Activated T-helper 1 cell treated with Interleukin-2 at 50 U/mL for 16 hours (primary cell): ENCODE measurements around the gene RIPPLY2.
"Not testable (repeated sequence)": the region's sequence is repeated elsewhere in the genome, so short reads cannot be mapped to it uniquely, and the experiment has no call there.

Source experiments
- DNase-seq: peaks from one replicate; pipeline ENCODE4 v3.0.0-alpha.2; 2020; ENCODE audit warnings: low read depth

Gene RIPPLY2

DNA sequence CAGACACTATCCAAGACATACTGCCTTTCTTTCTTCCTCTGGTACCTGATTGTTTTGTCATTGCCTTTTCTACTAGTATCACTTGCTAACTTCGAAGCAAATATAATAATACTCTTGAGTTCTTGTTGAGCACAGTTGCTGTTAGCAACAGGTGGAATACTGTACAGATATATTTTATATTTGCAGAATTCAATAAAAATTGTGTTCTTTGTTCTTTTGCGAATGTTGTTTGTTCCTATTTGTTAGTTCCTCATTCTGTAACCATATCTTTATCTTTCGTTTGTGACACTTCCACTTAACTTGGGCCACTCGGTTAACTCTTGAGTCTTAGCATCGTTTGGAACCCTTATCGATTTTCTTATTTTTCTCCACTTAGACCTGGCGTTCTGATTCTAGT lies 7.2 kb downstream of the RIPPLY2 start:
- no peak for DNase-seq

DNA sequence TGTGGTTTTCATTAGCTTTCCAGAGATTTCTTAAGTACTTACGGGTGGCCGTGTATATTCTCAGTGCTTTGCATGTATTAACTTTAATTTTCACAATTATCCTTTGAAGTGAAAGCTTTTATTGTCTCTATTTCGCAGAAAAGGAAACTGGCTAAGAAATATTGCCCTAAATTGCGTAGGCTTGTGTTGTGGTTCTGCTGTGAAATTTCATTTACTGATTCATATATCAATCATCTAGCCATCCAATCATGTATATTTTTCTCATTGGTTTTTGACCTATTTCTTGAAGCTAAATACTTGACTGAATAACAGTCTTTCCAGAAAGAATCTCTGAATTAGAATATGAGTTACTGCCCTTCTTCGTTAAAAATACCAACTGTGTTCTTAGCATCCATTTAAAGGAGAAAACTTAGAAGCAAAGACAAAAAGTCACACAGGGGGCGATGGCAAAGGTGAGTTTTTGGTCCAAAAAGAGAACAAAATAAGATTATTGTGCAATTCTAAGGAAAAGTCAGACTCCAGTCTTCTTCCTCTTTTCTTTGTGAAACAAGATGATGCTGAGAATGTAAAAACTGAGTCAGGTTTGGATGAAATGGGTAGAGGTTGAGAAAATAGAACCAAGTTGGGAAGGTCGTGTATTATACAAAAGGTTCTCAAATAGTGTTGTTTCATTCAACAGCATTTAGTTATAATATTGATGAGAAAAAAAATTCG lies 7.8 kb downstream of the RIPPLY2 start:
- no peak for DNase-seq

DNA sequence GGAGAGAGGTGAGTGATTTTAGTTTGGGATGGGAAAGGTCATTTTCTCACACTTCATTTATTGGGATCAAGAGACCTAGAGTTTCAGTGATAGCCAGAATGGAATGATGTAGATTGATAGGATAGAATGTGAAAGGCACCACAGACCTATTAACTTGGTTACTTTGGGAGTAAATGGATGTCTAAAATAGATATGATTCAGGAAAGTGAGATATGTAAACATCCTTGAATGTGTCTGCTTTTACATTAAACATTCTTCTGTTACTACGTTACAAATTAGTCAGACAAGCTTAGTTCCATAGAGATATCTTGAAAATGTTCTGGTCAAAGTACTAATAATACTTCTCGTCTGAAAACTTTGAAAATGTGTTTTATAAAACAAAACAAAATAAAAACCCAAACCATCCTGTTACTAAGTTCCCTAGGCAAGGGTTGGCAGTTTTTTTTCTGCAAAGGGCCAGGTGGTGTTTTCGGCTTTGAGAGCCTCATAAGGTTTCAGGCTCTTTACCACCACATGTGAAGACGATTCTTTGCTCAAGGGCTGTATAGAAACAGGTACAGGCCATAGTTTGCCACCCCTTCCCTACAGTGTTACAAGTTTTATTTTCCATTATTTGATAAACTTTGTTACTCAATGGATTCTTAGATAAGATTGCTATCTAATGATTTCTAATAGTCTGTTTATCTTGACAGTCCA lies 9.8 kb downstream of the RIPPLY2 start:
- no peak for DNase-seq

GRCh38 chr6:83867043-83867442 lies 13.9 kb downstream of the RIPPLY2 start:
- no peak for DNase-seq

DNA sequence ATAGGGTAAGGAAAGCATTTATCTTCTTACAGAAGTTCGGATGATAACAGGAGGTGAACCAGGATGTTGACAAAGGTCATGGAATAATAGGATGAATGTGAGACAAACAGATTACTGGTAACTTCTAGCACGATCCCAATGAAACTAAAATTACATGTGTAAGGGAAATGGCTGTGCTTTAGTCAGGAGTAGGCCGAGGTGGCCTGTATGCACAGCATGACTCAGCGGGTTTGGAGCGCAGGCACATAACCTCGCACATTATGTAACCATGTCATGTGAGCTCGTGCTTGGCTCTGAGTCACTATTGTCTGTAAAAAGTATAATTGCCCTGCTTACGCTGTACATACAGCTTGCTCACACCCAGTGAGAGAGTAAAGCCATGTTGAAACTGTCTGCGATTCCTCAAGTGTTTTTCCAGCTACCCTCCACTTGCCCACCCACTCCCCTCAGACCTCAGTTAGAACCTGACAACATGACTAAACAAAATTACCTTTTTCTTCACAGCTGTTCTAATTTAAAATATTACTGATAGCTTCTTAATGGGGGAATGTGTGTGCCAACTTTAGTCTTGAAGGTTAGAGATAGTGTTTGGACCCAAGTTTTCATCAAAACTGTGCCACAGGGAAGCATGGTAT lies 14.5 kb downstream of the RIPPLY2 start:
- no peak for DNase-seq

DNA sequence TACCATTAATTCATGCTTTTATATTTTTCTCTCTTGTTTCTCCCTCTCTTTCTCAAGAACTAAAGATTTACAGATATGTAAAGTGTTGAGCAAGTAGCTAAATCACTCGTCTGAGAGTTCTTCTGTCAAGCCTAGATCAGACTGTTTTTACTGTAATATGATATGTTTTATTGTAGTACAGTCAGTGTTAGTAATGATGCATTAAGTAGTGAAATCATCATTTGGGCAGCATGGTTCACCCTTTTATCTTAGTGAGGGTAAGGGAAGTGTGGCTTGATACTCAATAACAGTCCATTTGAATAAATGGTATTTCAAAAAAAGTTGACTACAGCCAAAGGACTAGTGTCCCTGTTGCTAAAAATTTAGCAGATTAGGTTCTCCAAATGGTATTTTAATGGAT lies 15.5 kb downstream of the RIPPLY2 start:
- DNase-seq, result no peak

DNA sequence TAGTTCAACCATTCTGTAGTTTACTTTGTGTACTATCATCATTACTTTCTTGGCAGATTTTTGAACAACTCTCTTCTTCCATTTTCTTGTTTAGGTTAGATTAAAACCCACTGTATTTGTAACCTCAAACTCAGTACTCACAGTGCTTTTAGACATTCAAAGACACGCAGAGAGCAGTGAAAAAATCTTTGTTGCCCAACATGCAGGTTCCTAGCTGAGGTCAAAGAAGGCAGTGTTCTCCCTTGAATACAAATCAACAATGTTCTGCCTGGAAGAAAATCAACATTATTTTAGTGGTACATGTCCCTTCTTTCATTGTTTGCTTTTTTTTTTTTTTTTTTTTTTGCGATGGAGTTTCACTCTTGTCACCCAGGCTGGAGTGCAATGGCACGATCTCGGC lies 17.5 kb downstream of the RIPPLY2 start:
- DNase-seq, result no peak

- no peak for DNase-seq
Measured at GRCh38 chr6:83872386-83873118, 19.4 kb downstream of the RIPPLY2 start.

DNA sequence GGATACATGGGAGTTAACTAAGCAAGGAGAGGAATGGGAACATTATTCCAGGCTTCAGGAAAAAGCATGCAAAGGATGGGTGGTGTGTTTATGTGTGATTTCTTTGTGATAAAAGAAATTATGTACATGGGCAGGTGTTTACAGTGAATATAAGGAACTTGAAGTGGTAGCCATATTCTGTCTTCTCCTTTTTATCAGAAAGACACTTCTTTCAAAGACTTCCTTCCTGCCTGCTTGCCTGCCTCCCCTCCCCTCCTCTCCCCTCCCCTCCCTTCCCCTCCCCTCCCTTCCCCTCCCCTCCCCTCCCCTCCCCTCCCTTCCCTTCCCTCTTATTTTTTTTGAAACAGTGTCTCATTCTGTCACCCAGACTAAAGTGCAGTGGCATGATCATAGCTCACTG lies 20.7 kb downstream of the RIPPLY2 start:
- DNase-seq, result no peak

DNA sequence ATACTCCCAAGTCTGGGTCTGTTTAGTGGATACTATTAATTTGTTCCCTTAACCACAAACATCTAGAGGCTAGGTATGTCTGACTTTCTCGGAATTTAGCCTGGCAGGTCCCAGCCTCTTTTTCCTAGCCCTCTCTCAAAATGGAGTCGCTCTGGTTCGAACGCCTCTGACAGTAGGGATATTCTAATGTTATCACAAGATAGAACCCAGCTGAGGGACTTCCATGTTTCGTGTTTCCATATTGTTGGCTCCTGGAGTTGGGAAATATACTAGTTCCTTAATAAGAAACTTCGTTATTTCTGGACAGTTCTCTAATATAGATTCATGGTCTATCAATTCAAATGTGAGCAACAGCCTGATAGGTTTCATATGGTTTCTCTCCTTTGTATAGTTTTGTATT lies 22.7 kb downstream of the RIPPLY2 start:
- DNase-seq, result no peak

DNA sequence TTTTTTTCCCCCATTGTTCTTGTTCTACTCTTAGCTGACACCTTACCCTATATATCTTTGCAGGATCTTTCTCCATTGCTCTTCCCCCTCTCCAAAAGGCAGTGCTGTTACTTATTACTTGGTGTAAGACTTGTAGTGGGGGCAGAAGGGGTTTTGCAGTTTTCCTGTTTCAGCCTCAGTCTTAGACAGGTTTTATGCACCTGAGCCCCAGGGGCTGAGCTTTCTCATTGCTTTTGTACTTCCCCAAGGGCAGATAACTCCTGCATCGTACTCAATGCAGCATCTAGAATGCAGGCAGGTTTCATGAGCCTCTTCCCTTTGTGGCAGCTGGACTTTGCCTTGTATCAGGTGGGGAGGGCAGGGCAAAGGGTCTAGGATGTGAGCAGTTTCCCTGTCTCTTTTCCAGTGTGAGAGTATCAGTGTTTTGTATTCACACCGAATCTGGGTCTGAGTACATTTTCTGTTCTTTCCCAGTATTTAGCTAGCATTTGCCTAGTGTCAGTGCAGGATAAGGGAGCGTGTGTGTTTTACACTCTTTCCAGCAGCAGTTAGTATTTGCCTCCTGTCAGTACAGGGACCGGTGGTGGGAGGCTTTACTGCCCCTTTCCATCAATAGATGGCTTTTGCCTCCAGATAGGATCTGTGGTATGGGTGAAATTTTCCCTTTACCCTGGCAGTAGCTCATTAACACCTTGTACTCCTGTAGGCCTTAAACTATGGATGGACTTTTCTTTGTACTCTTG lies 25.9 kb downstream of the RIPPLY2 start:
- DNase-seq, result no peak

- DNase-seq, result no peak
Measured at GRCh38 chr6:83879746-83880145, 26.6 kb downstream of the RIPPLY2 start.

DNA sequence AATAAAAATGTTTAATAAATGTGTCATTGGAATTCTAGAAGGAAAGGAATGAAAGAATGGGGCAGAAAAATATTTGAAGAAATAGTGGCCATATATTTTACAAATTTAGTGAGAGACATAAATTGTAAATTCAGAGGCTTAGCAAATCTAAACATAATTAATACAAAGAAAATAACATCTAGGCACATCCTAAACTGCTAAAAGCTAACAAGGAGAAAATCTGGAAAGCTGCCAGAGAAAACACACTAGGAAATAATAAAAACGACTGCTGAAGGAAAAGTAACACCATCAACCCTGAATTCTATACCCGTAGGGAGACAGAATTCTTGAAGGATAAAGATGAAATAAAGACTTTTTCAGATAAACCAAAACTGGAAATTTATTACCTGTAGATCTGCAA lies 30.1 kb downstream of the RIPPLY2 start:
- DNase-seq, result no peak

DNA sequence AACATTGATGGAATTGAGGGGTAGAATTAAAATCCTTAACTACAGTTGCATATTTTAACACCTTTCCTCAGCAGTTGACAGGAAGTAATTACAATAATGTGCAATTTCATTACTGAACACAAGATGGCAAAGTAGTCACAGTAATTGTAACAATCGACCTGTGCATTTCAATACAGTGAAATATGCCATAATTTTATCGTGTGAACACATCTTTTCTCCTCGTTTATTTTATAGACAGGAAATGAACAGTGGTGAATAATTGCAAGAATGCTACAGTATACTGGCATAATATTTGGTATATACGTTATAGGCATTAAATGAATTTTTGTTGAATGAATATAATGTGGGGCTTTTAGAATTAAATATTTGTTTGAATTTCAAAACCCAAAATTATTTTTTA lies 31.4 kb downstream of the RIPPLY2 start:
- no peak for DNase-seq

GRCh38 chr6:83885984-83886383 lies 32.8 kb downstream of the RIPPLY2 start:
- DNase-seq, result no peak

DNA sequence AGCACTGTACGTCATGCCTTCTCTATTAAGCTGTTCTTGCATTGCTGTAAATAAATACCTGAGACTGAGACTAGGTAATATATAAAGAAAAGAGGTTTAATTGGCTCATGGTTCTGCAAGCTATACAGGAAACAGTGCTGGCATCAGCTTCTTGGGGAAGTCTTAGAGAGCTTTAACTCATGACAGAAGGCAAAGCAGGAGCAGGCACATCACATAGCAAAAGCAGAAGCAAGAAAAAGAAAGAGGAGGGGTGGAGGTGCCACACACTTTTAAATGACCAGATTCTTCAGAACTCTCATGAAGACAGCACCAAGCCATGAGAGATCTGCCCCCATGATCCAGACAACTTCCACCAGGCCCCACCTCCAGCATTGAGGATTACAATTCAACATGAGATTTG lies 36.5 kb downstream of the RIPPLY2 start:
- DNase-seq, result no peak

GRCh38 chr6:83890520-83890919 lies 37.4 kb downstream of the RIPPLY2 start:
- DNase-seq, result no peak

GRCh38 chr6:83891586-83891985 lies 38.4 kb downstream of the RIPPLY2 start:
- DNase-seq, result no peak

GRCh38 chr6:83893024-83893423 lies 39.9 kb downstream of the RIPPLY2 start:
- no peak for DNase-seq

GRCh38 chr6:83897094-83897493 lies 43.9 kb downstream of the RIPPLY2 start:
- not testable (repeated sequence) for DNase-seq

GRCh38 chr6:83901624-83902023 lies 48.5 kb downstream of the RIPPLY2 start:
- DNase-seq, result no peak

GRCh38 chr6:83904395-83904794 lies 51.2 kb downstream of the RIPPLY2 start:
- no peak for DNase-seq
